Natural killer cell (primary cell): ENCODE data around the gene POGZ. TPM values are rescaled to one million over a fixed set of nuclear protein-coding genes. Genes with fewer than 3 reads are reported as not detected.

ENCODE experiments used
- ATAC-seq, 3 donors: fragments of 150-1000 bp in 2 of 3; fragments of 200-7000 bp in 1 of 3; cut with Tn5 transposase; 1 replicate in 1 of 3; 2 replicates in 2 of 3; pipeline ENCODE4 v1.10.0; 2021; ENCODE audit warnings: mild to moderate bottlenecking in 2 of 3, moderate library complexity in 2 of 3
- DNase-seq, 2 donors: peaks; one replicate each; pipeline versions ENCODE4 v3.0.0 to v3.0.0-alpha.2; 2013 to 2021; ENCODE audit warnings: mixed read lengths in 1 of 2
- H3K27ac ChIP-seq: one replicate; pipeline ENCODE4 v1.5.1; 2013; ENCODE audit warnings: mild to moderate bottlenecking, low read length
- H3K27me3 ChIP-seq: one replicate; pipeline ENCODE4 v1.6.1; 2013; ENCODE audit warnings: low read length; ENCODE audit not compliant: control insufficient read depth, insufficient read depth
- H3K36me3 ChIP-seq: one replicate; pipeline ENCODE4 v1.6.1; 2013; ENCODE audit warnings: low read length; ENCODE audit not compliant: control insufficient read depth, insufficient read depth
- H3K4me1 ChIP-seq: one replicate; pipeline ENCODE4 v1.6.1; 2013; ENCODE audit warnings: low read length; ENCODE audit not compliant: control insufficient read depth, insufficient read depth
- H3K4me3 ChIP-seq: one replicate; pipeline ENCODE4 v1.5.1; 2013; ENCODE audit warnings: low read length
- H3K9me3 ChIP-seq: one replicate; pipeline ENCODE4 v1.6.1; 2013; ENCODE audit warnings: low read length; ENCODE audit not compliant: control insufficient read depth, insufficient read depth
- H3K27ac Mint-ChIP-seq, 2 donors: one replicate each; pipeline ENCODE4 v1.8.0; 2022; ENCODE audit warnings: mild to moderate bottlenecking in 2 of 2, mixed read lengths in 2 of 2, moderate library complexity in 1 of 2
- H3K27me3 Mint-ChIP-seq, 2 donors: one replicate each; pipeline ENCODE4 v1.8.0; 2022; ENCODE audit warnings: low read depth in 2 of 2, mixed read lengths in 2 of 2
- H3K36me3 Mint-ChIP-seq: one replicate; pipeline ENCODE4 v1.8.0; 2022; ENCODE audit warnings: mixed read lengths
- H3K4me1 Mint-ChIP-seq, 2 donors: one replicate each; pipeline ENCODE4 v1.8.0; 2022; ENCODE audit warnings: mixed read lengths in 2 of 2
- H3K4me3 Mint-ChIP-seq: one replicate; pipeline ENCODE4 v1.8.0; 2022; ENCODE audit warnings: mild to moderate bottlenecking, moderate library complexity, mixed read lengths
- H3K9me3 Mint-ChIP-seq, 2 donors: one replicate each; pipeline ENCODE4 v1.8.0; 2022; ENCODE audit warnings: mixed read lengths in 2 of 2
- WGBS: methylation state at CpG from one replicate; pipeline ENCODE4 v1.1.7; 2013; ENCODE audit warnings: missing lambda C conversion rate; ENCODE audit not compliant: insufficient coverage; 5-methylcytosine and 5-hydroxymethylcytosine counted together
- intact Hi-C: fragments of 100-400 bp; cut with micrococcal nuclease; formaldehyde crosslinking; loops from one replicate; pipeline ENCODE4 v1.14.2; 2022
- total RNA-seq, 4 donors: library from RNA; stranded (reverse); fragments of 120-200 nt in 1 of 4; gene quantifications; one replicate each; pipeline versions ENCODE4 v1.2.3 to v1.2.4, GENCODE V29; 2013 to 2022
- TF ChIP-seq, protein P1 (sequence below): fragments of 200-600 bp; IDR thresholded peaks from one replicate; pipeline ENCODE4 v1.8.0; 2022; ENCODE audit warnings: antibody characterized with exemption

Gene POGZ
- total RNA-seq, 3 donors from 2014 or later (not counting 1 experiment from before 2014, with no cell fraction given): 106 to 129 (median 121) TPM

DNA sequence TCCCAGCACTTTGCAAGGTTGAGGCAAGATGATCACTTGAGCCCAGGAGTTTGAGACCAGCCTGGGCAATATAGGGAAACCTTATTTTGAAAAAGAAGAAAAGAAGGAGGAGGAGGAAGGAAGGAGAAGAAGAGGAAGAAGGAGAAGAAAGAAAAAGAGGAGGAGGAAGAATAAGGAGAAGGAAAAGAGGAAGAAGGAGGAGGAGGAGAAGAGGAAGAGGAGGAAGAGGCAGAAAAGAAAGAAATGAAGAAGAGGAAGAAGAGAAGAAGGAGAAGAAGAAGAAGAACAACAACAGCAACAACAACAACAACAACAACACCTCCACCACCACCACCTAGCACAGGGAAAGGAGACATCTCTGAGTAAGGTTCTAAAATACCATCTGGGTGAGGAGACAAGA, 97.4 kb downstream of the POGZ start:
- Histone ChIP-seq H3K4me1 (no peaks in the 10 kb centered on the region), H3K27ac (no peak overlapping the region), H3K4me3 (no peak overlapping the region), H3K27me3 (no peaks in the 10 kb centered on the region), H3K36me3 (no peaks in the 10 kb centered on the region), H3K9me3 (peaks cover 6% of the 10 kb centered on the region)
- Mint-ChIP-seq H3K4me3 (no peak overlapping the region), H3K27me3 (no peaks in the 10 kb centered on the region), H3K36me3 (no peaks in the 10 kb centered on the region), H3K9me3 (peaks cover 0 to 4% of the 10 kb centered on the region in 2 donors), H3K4me1 (no peaks in the 10 kb centered on the region), H3K27ac (no peak overlapping the region)
- intact Hi-C loops: no loop called here
- no peak for ATAC-seq
- TF ChIP-seq, protein P1, sequence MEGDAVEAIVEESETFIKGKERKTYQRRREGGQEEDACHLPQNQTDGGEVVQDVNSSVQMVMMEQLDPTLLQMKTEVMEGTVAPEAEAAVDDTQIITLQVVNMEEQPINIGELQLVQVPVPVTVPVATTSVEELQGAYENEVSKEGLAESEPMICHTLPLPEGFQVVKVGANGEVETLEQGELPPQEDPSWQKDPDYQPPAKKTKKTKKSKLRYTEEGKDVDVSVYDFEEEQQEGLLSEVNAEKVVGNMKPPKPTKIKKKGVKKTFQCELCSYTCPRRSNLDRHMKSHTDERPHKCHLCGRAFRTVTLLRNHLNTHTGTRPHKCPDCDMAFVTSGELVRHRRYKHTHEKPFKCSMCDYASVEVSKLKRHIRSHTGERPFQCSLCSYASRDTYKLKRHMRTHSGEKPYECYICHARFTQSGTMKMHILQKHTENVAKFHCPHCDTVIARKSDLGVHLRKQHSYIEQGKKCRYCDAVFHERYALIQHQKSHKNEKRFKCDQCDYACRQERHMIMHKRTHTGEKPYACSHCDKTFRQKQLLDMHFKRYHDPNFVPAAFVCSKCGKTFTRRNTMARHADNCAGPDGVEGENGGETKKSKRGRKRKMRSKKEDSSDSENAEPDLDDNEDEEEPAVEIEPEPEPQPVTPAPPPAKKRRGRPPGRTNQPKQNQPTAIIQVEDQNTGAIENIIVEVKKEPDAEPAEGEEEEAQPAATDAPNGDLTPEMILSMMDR: no peak
- DNase-seq: no peak

DNA sequence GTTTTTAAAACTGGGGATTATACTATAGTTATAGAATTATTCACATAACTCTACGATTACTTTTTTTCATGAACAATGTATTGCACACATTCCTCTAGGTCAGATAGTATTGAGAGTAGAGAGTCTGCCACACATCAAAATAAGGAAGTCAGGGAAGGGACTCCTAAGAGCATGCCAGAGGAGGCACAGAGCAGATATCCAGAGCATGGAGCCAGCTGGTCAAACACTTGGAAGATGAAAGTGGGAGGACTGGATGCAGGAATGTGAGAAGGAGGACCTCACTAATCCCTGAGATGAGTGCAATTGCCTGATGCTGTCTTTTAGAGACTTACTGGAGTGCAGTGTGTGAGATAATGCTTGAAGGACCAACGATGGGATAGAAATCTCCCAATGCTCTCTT, 102.6 kb downstream of the POGZ start:
- H3K27ac Mint-ChIP-seq: no peak overlapping the region
- H3K4me3 Mint-ChIP-seq: no peak overlapping the region
- intact Hi-C loops: no loop called here

More for the DNA sequence above, 102.6 kb downstream of the POGZ start:
- no peaks in the 10 kb centered on the region for H3K4me1 ChIP-seq
- no peaks in the 10 kb centered on the region for H3K36me3 Mint-ChIP-seq
- no peak for ATAC-seq
- TF ChIP-seq, protein P1: no peak
- no peaks in the 10 kb centered on the region for H3K27me3 Mint-ChIP-seq
- H3K9me3 Mint-ChIP-seq: peaks cover 0 to under 1% of the 10 kb centered on the region in 2 donors
- H3K4me1 Mint-ChIP-seq: no peaks in the 10 kb centered on the region
- no peaks in the 10 kb centered on the region for H3K27me3 ChIP-seq
- DNase-seq: no peak
- 100% methylated on average over 1 of the region's 2 CpGs for WGBS
- no peaks in the 10 kb centered on the region for H3K36me3 ChIP-seq
- H3K9me3 ChIP-seq: no peaks in the 10 kb centered on the region
- H3K4me3 ChIP-seq: no peak overlapping the region
- no peak overlapping the region for H3K27ac ChIP-seq

Other genes with a start within 250 kb of the POGZ start
- 100 to 1,000 TPM in 1 of 3 donors, 10 to 100 TPM in 2; 94.2 to 101 (median 99.3) TPM for gene PSMD4, start 204.8 kb downstream of the POGZ start, total RNA-seq
- gene ZNF687, start 177.2 kb downstream of the POGZ start, total RNA-seq: 10 to 100 TPM; 48.1 to 52.2 (median 48.6) TPM
- gene PI4KB, start 132.1 kb downstream of the POGZ start, total RNA-seq: 10 to 100 TPM; 68.2 to 99.3 (median 95.0) TPM
- 100 to 1,000 TPM in 2 of 3 donors, 10 to 100 TPM in 1; 72.6 to 111 (median 110) TPM for gene RFX5, start 112.2 kb downstream of the POGZ start, total RNA-seq
- gene SELENBP1, start 86.8 kb downstream of the POGZ start, total RNA-seq: not detected
- gene PSMB4, start 59.9 kb downstream of the POGZ start, total RNA-seq: 100 to 1,000 TPM; 291 to 313 (median 297) TPM
- under 1 TPM in 2 of 3 donors, not detected in 1; 0.07 to 0.80 TPM for gene CGN, start 51.9 kb upstream of the POGZ start, total RNA-seq
- gene TUFT1, start 80.8 kb upstream of the POGZ start, total RNA-seq: 1 to 10 TPM; 4.6 to 7.2 (median 5.0) TPM
- gene SNX27, start 152.6 kb upstream of the POGZ start, total RNA-seq: 10 to 100 TPM; 17.8 to 25.0 (median 23.7) TPM